Ammon's horn (tissue), 1 donor: ENCODE data around the gene ACP5.
"Not testable (repeated sequence)": the region's sequence is repeated elsewhere in the genome, so short reads cannot be mapped to it uniquely, and the experiment has no call there.

ENCODE experiments used
- DNase-seq: peaks from one replicate; pipeline ENCODE4 v3.0.0-alpha.2; 2016; ENCODE audit warnings: low spot score

ACP5 gene

DNA sequence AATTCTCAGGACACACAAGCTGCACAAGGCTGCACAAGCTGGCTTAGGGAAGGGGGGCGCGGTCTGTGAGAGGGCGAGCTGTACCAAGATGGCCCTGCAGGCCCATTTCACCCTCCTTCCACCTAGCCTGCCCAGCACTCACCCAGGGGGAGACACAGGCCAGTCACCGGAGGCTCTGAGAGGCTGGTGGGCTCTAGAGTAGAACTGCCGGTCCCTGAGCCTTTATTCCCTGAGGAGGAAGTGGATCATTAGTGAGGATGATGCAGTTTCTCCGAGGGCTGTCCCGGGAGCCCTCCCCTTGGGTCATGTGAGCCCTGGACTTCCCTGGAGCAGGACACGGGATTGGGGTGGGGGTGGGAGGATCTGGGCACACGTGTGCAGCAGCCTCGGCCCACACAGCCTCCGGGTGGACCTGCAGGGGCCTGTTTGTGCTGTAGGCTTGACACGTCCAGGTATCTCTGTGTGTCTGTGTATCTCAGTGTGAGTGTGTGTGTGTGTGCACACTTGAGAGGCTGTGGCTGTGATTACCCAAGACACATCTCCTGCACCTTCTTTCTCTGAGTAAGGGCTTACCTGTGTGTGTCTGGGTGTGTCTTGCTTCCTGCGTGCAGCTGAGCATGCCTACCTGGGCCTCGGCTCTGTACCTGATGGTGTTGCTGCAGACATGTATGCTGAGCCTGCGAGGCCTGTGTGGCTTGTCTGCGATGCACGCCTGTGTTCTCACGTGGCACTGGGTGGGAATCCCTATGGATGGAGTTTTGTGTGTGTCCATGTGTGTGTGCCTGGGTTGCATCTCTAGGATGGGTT lies at the start of gene ACP5:
ACP5 (minus strand) TSS at position 195 of the 807 bp plus-strand sequence. CDS start 328 bp downstream, outside the sequence.
- DNase-seq = no peak

DNA sequence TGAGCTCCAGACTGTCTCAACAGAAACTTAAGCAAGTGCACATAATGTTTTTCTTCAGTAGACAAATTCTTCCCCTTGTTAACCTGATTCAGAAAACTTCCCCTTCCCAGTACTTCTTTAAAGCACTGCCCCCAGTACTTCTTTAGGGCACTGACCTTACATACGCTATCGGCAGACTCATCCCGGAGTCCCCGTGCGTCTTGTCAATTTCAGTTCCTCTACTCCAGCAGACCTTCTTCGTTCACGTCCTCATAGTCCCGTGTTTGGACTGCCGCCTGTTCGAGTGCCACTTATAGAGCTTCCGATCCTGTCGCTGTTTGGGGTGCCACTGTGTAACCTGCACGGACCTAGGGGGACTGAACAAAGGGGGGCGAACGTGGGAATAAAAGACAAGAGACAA lies 48.8 kb upstream of the ACP5 start:
- DNase-seq = peak; percentile 54

DNA sequence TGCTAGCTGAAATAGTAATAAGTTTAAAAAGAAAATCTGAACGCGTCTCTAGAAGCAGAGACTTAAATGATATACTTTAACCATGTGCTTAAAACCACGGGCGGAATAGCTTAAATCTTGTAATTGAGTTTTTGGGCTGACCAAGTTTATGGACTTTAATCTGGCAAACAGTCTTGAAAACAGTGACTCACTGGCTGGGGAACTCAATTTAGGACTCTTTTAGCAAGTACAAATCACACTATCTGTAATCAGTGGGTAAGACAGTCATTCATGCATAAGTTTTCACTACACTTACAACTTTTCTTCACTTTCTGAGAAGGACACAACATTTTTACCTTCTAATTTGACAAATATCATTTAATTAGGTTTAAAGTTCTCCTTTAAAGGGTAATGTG lies 46.6 kb upstream of the ACP5 start:
- DNase-seq = no peak

DNA sequence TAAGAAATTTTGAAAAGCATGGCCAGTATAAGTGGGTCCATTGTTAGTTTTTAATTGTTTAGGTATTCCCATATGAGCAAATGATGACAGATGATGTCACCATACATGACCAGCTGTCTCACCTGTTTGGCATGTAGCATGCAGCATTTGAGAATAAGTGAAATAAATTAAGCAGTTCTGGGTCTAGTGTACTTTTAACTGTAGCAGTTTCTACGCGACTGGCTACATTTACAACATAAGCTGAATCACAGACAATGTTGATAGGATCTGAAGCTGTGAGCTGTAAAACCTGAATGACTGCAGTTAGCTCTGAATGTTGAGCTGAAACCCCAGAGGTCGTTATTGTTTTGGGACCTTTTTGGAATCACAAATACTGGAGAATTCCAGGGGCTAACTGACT lies 45.0 kb upstream of the ACP5 start:
- DNase-seq = not testable (repeated sequence)

DNA sequence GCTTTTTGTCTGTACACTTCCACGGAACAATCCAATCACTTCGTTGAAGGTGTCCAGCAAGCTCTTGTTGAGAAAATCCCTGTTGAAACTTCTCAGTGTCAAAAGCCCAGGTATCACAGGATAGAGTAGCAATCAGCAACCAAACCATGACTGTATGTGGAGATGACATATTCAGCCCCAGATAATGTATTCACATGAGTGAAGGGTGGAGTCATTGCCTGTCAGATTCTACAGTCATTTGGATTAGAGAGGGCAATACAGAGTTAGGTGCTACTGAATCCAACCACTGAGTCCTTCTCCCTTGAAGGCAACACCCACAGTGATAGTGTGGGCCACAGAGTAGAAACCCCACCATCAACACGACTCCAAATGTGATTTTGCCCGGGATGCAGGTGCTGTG lies 43.1 kb upstream of the ACP5 start:
- no peak for DNase-seq

DNA sequence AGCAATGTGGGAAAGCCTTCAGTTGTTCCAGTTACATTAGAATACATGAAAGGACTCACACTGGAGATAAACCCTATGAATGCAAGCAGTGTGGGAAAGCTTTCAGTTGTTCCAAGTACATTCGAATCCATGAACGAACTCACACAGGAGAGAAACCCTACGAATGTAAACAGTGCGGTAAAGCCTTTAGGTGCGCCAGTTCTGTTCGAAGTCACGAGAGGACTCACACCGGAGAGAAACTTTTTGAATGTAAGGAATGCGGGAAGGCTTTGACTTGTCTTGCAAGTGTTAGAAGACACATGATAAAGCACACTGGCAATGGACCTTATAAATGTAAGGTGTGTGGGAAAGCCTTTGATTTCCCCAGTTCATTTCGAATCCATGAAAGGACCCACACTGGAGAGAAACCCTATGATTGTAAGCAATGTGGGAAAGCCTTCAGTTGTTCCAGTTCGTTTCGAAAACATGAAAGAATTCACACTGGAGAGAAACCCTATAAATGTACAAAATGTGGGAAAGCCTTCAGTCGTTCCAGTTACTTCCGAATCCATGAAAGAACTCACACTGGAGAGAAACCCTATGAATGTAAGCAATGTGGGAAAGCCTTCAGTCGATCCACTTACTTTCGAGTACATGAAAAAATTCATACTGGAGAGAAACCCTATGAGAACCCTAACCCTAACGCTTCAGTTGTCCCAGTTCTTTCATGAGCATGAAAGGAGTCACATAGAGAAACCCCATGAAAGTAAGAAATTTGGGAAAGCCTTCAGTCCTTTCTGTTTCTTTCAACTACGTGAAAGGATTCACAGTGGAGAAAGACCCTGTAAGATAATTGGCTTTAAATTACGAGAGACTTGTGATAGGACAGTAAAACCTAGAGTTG lies 40.0 kb upstream of the ACP5 start:
- no peak for DNase-seq

DNA sequence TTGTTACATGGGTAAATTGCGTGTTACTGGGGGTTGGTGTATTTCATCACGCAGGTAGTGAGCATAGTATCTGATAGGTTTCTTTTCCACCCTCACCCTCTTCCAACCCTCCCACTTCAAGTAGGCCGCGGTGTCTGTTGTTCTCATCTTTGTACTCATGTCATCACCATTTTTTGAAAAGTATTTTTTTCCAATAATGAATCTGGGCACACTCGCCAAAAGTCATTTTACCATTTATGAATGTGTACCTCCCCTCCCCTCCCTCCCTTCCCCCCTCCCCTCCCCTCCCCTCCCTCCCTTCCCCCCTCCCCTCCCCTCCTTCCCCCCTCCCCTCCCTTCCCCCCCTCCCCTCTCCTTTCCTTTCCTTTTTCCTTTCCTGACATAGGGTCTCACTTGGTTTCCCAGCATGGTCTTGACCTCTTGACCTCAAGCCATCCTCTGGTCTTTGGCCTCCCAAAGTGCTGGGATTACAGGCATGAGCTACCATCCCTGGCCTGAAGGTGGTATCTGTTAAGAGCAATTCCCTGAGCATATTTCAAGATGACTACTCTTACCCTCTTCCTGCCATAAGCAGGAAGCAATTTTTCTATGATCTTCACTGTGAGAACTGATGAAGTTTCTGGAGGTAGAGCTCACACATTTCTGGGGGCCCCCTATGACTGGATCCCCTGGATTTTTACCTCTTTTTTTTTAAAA lies 35.5 kb upstream of the ACP5 start:
- no peak for DNase-seq

DNA sequence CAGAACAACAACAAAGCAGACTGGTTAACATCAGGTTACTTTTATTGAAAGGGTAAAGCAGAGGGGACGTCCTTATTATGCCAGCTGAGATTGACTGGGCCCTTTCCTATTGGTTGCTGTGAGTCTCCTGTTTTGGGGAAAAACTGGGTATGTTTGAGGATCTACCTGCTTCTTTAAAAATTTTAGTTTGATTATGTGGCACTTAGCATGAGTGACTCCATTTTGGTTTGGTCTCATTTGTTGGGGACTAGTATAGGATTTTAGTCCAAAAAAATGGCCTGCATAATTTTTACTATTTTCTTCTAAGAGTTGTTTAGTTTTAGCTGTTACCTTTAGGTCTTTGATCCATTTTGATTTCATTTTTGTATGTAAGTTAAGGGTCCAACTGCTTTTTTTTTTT lies 34.3 kb upstream of the ACP5 start:
- DNase-seq = no peak

DNA sequence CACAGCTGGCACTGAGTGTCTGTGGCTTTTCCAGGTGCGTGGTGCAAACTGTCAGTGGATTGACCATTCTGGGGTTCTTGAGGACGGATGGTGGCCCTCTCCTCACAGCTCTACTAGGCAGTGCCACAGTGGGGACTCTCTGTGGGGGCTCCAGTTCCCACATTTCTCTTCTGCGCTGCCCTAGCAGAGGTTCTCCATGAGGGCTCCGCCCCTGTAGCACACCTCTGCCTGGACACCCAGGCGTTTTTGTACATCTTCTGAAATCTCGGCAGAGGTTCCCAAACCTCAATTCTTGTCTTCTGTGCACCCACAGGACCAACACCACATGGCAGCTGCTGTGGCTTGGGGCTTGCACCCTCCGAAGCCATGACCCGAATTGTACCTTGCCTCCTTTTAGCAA lies 29.0 kb upstream of the ACP5 start:
- DNase-seq = no peak

DNA sequence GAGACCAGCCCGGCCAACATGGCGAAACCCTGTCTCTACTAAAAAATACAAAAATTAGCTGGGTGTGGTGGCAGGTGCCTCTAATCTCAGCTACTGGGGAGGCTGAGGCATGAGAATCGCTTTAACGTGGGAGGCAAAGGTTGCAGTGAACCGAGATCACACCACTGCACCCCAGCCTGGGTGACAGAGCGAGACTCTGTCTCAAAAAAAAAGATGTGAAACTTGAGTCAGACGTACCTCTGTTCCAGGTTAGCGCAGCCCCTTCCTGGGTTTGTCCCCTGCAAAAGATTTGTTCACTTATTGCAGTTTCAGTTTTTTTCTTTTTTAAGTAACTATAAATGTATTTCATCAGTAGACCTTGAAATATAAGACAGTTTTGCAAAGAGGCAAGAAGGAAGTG lies 22.3 kb upstream of the ACP5 start:
- DNase-seq = not testable (repeated sequence)

DNA sequence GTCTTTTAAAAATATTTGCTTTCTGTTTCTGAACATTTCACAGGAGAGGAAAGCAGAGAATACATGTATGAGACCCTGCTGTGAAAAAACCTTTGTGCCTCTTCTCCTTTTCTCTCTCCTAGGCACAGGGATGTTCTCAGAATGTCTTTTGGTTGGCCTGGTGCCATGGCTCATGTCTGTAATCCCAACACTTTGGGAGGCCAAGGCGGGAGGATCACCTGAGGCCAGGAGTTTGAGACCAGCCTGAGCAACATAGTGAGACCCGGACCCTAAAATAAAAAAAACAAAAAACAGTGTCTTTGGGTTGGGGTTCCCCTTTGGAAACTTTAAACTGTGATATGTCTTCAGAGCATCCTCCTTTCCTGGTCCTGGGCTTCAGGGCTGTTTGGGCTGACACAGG lies 21.3 kb upstream of the ACP5 start:
- DNase-seq = no peak

DNA sequence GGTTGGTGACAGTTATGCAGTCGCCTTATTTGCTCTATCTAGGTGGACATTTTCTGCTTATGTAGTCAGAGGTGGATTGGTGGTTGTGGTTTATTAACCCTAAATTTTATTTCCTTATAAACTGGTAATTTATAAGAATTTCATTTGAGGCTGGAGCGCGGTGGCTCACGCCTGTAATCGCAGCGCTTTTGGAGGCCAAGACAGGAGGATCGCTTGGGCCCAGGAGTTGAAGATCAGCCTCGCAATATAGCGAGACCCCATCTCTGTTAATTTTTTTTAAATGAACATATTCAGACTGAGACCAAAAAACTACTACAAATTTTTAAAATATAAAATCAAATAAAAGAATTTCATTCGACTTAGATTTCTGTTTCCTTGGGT lies 20.6 kb upstream of the ACP5 start:
- no peak for DNase-seq

DNA sequence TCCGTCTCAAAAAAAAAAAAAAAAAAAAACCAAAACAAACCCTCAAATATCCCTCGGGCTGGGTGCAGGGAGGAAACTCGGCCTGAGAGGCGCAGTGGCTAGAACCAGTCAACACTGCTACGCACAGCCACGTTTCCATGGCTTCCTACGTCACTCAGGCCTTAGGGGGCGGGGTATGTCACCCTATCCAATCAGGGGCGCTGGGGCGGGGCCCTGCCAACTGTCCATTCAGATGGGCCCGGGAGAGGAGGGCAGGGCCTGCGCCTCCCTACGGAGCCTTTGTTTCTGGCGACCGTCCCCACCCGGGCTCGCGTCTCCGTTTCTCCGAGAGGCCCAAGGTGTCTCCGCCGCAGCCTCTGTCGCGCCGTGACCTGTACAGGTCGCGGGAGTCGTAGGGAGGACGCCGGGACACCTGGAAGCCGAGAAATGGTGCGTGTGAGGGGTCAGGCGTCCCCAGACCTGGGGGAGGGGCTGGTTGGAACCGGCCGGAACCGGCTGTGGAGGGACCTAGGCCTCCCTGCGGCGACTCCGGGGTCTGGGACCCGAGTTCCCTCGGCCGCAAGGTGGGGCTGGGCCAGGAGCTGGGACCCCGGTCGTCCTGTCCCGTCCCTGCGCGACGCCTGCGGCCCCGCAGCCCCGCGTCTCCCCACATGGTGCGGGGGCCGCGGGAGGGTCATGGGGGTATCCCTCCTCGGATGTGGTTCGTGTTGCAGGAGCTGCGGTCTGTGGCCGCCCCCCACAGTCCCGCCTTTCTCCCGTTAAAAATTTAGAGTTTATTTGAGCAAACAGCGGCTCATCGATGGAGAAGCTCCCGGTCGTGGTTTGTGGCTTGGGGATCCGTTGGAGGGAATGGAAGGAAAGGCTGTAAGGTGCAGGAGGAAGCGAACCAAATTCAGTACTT lies 20.0 kb upstream of the ACP5 start, which contains the start of gene ZNF627:
ZNF627 (plus strand) TSS at position 282 of the 901 bp plus-strand sequence; CDS start at position 427, 145 bp downstream.
- DNase-seq = peak; percentile 99

DNA sequence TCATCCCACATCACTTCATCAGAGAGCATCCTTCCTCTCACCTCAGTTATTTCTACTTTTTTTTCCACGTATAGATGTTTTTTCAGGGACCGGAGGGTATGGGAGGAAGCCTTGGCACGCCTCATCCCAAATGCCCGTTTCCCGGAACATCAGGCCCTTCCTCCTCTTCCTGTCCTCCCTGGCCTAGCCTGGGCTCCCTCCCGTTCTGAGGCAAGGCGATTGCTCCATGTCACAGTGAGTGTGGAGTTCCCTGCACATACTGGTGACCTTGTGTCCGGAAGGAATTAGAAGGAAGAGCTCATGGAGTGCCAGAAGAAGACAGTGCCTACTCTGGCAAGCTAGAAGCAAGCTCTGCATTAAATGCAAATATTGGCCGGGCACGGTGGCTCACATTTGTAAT lies 18.7 kb upstream of the ACP5 start:
- no peak for DNase-seq

DNA sequence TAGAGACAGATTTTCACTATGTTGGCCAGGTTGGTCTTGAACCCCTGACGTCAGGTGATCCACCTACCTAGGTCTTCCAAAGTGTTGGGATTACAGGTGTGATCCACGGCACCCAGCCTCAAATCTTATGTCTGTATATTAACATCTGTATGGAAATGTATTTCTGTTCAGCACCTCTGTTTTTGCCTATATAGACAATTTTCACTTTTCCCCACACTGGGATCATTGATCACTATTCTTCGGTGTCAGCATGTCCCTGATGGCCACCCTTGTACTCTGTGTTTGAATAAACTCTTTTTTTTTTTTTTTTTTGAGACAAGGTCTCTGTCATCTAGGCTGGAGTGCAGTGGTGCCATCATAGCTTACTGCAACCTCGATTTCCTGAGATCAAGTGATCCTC lies 16.6 kb upstream of the ACP5 start:
- DNase-seq = no peak

DNA sequence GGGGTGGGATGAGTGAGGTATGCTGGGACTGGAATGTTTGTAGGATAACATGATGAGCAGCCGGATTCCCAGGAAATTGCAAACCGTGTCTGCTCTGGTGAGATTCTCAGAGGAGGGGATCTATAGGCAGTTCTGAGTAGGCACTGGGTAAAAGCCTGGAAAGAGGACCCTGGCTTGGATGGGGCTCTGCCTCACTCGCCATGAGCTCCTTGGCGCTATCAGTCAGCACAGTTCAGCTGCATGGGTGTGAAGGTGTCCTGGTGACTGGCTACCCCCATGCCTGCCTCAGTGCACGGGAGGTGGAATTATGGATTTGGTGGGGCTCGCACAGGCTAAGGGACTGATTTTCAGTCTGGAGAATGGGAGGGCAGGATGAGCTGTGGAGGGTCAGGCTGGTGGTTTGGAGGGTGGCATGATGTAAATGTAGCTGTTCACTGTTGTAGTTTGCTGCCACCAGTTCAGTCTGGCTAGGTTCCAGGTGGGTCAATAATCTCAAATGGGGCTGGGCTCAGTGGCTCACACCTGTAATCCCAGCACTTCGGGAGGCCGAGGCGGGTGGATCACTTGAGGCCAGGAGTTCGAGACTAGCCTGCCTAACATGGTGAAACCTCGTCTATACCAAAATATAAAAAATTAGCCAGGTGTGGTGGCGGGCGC lies 10.7 kb upstream of the ACP5 start:
- no peak for DNase-seq

DNA sequence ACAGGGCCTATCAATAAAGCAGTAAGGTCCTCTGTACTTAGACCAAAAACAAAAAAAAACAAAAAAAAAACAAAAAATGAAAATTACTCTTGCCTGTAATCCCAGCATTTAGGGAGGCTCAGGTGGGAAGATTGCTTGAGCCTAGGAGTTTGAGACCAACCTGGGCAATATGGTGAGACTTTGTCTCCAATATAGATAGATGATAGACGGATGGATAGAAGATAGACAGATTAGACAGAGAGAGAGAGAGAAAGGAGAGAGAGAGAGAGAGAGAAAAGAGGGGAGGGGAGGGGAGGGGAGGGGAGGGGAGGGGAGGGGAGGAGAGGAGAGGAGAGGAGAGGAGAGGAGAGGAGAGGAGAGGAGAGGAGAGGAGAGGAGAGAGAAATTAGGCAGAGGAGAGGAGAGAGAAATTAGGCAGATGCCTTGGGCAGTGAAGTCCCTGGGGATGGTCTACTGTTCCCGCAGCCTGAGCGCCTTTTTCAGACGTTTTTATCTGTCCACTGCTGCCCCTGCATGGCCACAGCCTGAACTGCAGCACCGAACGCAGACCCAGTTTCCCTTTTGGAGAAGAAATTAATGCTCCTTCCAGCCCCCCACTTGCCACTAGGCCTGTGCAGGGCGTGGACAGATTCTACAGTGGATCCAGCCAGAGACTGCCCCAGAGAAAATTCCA lies 10.0 kb upstream of the ACP5 start:
- DNase-seq = peak; percentile 82

DNA sequence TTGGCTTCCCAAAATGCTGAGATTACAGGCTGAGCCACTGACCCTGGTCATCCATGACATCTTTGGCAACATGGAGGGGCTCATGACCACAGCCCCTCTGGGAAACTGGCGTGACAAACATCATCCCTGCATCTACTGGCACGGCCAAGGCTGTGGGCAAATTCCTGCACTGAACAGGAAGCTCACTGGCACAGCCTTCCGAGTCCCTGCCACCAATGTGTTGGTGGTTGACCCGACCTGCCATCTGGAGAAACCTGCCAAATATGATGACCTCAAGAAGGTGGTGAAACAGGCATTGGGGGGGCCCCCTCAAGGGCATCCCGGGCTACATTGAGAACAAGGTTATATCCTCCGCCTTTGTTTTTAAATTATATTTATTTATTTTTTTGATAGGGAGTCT lies 8.9 kb upstream of the ACP5 start:
- no peak for DNase-seq

DNA sequence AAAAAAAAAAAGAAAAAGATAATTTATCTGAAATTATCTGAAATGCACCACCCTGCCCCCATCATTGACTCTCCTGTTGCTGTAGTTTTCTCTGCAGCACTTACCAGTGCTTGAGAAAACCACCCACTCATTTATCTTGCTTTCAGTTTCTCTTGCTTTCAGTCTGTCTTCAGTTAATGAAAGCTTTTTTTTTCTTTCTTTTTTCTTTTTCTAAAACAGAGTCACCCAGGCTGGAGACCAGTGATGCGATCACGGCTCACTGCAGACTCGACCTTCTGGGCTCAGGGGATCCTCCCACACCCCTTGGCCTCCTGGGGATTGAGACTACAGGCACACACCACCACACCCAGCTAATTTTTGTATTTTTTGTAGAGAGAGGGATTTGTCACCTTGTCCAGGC lies 4.3 kb upstream of the ACP5 start:
- DNase-seq = no peak

DNA sequence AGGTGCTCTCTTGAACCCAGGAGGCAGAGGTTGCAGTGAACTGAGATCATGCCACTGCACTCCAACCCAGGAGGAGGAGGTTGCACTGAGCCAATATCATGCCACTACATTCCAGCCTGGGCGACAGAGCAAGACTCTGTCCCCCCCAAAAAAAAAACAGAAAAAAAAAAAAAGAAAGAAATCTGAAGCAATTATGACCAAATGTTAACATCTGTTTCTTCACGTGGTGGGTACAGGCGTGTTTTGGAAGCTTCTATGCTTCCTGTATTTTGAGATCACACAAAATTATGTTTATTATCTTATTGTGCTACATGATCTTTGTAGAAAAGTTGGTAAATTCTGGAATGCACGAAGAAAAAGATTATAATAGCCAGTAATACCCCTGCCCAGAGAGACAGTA lies 2.7 kb upstream of the ACP5 start:
- DNase-seq = no peak
